Lower leg skin (tissue), 4 donors: Measurements from ENCODE around the gene CHEK1. TPM values are rescaled to one million over a fixed set of nuclear protein-coding genes. Genes with fewer than 3 reads are reported as not detected.

Experiments
- DNase-seq, 2 donors: peaks; one replicate each; pipeline ENCODE4 v3.0.0-alpha.2; 2019; ENCODE audit warnings: low spot score in 2 of 2
- H3K4me3 ChIP-seq: fragments of 200-600 bp; sonication (generic); 2 replicates; pipeline ENCODE4 v1.5.1; 2017; ENCODE audit warnings: mild to moderate bottlenecking, low read depth; ENCODE audit not compliant: poor library complexity, severe bottlenecking
- POLR2A ChIP-seq, 2 donors: fragments of 450-650 bp; IDR thresholded peaks; one replicate each; pipeline ENCODE4 v1.6.1; 2016 to 2017; ENCODE audit warnings: antibody characterized with exemption in 2 of 2, mild to moderate bottlenecking in 1 of 2, moderate library complexity in 1 of 2
- WGBS, 2 donors: methylation state at CpG; one replicate each; pipeline ENCODE4 v1.1.5; 2018; 5-methylcytosine and 5-hydroxymethylcytosine counted together
- intact Hi-C: fragments of 100-400 bp; cut with DNase I; formaldehyde crosslinking; loops from one replicate; pipeline ENCODE4 v1.15.0; 2023; ENCODE audit warnings: low total_unique reads
- total RNA-seq, 4 donors: library from RNA; depleted of rRNA; stranded (reverse); fragments of >200 nt; gene quantifications; one replicate each; pipeline ENCODE4 v1.1.0, GENCODE V29; 2016
- TF ChIP-seq, protein P1 (sequence below), 3 donors: fragments of 450-650 bp; IDR thresholded peaks; one replicate each; pipeline ENCODE4 v1.5.1; 2016; ENCODE audit warnings: antibody characterized with exemption in 3 of 3, mild to moderate bottlenecking in 3 of 3, moderate library complexity in 2 of 3

The CHEK1 gene
- total RNA-seq, 4 donors from 2014 or later, result 0.99 to 8.0 (median 1.9) TPM

DNA sequence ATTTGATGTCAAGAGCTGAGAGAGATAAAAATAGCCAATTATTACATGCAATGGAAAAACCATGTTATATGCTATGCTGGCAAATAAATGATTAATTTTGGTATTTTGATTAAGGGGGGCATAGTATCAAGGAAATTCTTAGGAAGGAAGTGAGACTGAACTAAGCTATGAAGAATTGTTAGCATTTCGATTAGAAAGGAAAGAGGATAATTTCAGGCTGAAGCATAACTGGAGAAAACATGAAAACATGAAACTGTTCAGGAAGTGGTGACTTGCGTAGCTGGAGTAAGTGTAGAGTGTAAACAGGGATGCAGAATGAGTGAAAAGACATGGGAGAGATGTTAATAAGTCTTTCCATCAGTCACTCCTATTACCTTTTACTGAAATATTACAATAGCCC is 49.2 kb downstream of the CHEK1 start:
- DNase-seq, result no peak
- H3K4me3 ChIP-seq, result no peak overlapping the region
- no peak for TF ChIP-seq POLR2A (IDR thresholded peaks at IDR 0.05)
- TF ChIP-seq, protein P1, sequence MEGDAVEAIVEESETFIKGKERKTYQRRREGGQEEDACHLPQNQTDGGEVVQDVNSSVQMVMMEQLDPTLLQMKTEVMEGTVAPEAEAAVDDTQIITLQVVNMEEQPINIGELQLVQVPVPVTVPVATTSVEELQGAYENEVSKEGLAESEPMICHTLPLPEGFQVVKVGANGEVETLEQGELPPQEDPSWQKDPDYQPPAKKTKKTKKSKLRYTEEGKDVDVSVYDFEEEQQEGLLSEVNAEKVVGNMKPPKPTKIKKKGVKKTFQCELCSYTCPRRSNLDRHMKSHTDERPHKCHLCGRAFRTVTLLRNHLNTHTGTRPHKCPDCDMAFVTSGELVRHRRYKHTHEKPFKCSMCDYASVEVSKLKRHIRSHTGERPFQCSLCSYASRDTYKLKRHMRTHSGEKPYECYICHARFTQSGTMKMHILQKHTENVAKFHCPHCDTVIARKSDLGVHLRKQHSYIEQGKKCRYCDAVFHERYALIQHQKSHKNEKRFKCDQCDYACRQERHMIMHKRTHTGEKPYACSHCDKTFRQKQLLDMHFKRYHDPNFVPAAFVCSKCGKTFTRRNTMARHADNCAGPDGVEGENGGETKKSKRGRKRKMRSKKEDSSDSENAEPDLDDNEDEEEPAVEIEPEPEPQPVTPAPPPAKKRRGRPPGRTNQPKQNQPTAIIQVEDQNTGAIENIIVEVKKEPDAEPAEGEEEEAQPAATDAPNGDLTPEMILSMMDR (IDR thresholded peaks at IDR 0.05), result no peak
- WGBS, 2 donors, result 82 to 88% methylated on average over 2 of the region's 2 CpGs
- intact Hi-C loops, result no loop called here

DNA sequence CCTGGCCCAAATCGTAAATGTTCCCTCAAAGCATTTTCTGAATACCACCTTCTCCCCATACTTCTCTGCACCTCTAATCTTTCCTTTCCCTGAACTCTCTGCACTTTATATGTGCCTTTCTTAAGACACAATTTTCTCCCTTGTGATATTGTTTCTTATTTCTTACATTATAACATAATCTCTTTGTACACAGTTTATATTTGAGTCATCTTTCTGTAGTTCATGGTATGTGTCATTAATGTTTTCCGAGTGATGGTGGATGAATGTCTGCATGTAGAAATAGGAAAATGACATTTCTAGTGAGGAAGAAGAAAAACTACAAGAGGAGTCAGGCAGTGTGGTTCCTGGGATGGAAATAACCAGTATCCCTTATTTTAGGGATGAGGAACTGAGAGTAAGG is 50.2 kb downstream of the CHEK1 start:
- 98 to 99% methylated on average over 2 of the region's 2 CpGs for WGBS, 2 donors
- intact Hi-C loops, result no loop called here
- no peak overlapping the region for H3K4me3 ChIP-seq
- no peak for DNase-seq
- TF ChIP-seq POLR2A (IDR thresholded peaks at IDR 0.05), result no peak
- TF ChIP-seq, protein P1 (IDR thresholded peaks at IDR 0.05), result no peak

DNA sequence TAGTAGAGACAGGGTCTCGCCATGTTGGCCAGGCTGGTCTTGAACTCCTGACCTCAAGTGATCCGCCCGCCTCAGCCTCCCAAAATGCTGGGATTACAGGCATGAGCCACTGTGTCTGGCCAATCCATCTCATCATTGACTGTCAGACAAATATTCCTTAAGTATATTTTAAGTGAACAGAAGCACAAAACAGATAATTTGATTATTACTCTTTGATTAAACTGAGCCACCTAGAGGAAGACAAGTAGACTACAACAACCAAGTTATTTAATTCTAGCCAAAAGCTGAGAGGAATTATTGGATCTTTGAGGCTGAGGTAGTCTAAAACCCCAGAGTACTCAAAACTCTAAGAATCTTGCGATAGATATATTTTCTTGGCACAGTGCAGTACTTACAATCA is 54.4 kb downstream of the CHEK1 start:
- WGBS, 2 donors, result 95 to 99% methylated on average over 4 of the region's 4 CpGs
- H3K4me3 ChIP-seq, result no peak overlapping the region
- TF ChIP-seq POLR2A (IDR thresholded peaks at IDR 0.05), result no peak
- TF ChIP-seq, protein P1 (IDR thresholded peaks at IDR 0.05), result no peak
- intact Hi-C loops, result no loop called here
- no peak for DNase-seq

DNA sequence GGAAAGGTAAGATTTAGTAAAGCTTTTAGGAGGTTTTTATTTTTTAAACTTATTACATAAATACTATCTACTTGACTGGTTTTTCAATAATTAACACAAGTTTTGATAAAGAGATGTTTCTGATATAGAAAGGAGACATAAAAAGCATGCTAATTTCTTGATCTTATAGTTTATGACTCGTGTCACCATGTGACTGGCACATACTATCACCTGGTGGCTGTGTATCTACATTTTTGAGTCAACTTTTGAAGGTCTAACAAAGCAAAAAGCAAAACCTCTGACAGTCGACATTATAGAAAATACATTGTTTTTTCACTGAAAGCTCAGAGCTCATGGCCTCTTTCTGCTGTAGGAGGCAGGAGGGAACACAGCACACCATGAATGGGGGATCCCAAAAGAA is 54.9 kb downstream of the CHEK1 start:
- intact Hi-C loops, result no loop called here
- WGBS, 2 donors, result 95 to 96% methylated on average over 2 of the region's 2 CpGs
- no peak overlapping the region for H3K4me3 ChIP-seq
- no peak for TF ChIP-seq POLR2A (IDR thresholded peaks at IDR 0.05)
- TF ChIP-seq, protein P1 (IDR thresholded peaks at IDR 0.05), result no peak
- DNase-seq, result no peak

DNA sequence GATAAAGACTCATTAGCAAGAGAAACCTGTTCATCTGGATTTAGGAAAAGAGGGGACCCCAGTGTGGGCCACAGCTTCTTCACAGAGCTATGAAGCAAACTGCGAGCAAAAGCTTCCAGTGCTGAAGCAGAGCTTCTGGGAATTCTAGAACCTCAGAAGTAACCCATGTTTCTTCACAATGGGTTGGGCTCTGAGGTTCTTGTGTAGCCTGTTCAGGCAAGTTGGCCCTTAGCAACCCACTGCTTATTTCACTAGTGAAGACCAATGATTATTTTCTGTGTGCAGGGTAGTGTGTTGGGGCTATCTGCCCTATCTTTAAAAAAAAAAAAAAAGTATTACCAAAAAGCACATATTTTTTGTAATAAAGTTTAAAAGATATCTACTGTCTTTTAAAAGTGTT is 55.8 kb downstream of the CHEK1 start, which contains the start of gene ACRV1:
Gene ACRV1 (minus strand): TSS at position 101 of the 400 bp plus-strand sequence. CDS start 67 bp downstream, at position 34.
- WGBS, 2 donors, result 64 to 84% methylated on average over 1 of the region's 1 CpG
- no peak for TF ChIP-seq POLR2A (IDR thresholded peaks at IDR 0.05)
- TF ChIP-seq, protein P1 (IDR thresholded peaks at IDR 0.05), result no peak
- no peak for DNase-seq
- intact Hi-C loops, result no loop called here
- no peak within 1 kb of the TSS for H3K4me3 ChIP-seq

DNA sequence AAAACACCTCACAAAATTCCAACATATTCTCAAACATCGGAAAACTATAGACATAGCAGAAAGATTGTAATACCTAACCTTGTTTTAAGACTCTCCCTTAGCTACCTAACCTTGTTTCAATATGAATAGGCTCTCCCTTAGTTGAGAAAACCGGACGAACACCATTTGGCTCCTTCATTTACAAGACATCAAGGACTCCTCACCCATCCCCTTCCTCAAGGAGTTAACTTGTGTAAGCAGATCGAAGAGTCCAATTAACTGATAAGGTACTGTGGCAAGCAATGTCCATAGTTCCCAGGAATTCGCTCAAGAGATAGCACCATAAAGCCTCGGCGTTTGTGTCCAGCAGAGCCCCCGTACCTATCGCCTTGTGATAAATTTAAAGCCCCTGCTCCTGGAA is 60.3 kb downstream of the CHEK1 start:
- H3K4me3 ChIP-seq, result no peak overlapping the region
- DNase-seq, result no peak
- intact Hi-C loops, result no loop called here
- 74 to 80% methylated on average over 9 of the region's 9 CpGs for WGBS, 2 donors
- TF ChIP-seq, protein P1 (IDR thresholded peaks at IDR 0.05), result no peak
- TF ChIP-seq POLR2A (IDR thresholded peaks at IDR 0.05), result no peak
